Lung (tissue), 12 donors: Measurements from ENCODE around the gene TBC1D5. TPM values are rescaled to one million over a fixed set of nuclear protein-coding genes. Genes with fewer than 3 reads are reported as not detected.

ENCODE experiments used
- ATAC-seq: fragments of 200-7000 bp; cut with Tn5 transposase; one replicate; pipeline ENCODE4 v1.9.1; 2020; ENCODE audit warnings: moderate number of reproducible peaks; ENCODE audit not compliant: insufficient read depth, low FRiP score
- DNase-seq, 3 donors: peaks; one replicate each; pipeline ENCODE4 v3.0.0-alpha.2; 2013 to 2017
- H3K27ac ChIP-seq, 2 donors: one replicate each; pipeline ENCODE4 v1.5.1; 2013; ENCODE audit warnings: mild to moderate bottlenecking in 2 of 2, moderate library complexity in 2 of 2, control low read depth in 1 of 2, inconsistent platforms in 1 of 2, low read depth in 1 of 2, low read length in 1 of 2
- H3K27me3 ChIP-seq, 3 donors: one replicate each; pipeline ENCODE4 v1.5.1; 2013; ENCODE audit warnings: low read length in 2 of 3; ENCODE audit not compliant: control insufficient read depth in 3 of 3, insufficient read depth in 3 of 3
- H3K36me3 ChIP-seq, 4 donors: one replicate each; pipeline ENCODE4 v1.5.1; 2013; ENCODE audit warnings: low read length in 4 of 4, mild to moderate bottlenecking in 1 of 4, moderate library complexity in 1 of 4; ENCODE audit not compliant: control insufficient read depth in 4 of 4, insufficient read depth in 4 of 4
- H3K4me1 ChIP-seq, 5 donors: one replicate each; pipeline ENCODE4 v1.5.1; 2013; ENCODE audit warnings: low read length in 5 of 5, mild to moderate bottlenecking in 2 of 5, moderate library complexity in 1 of 5; ENCODE audit not compliant: control insufficient read depth in 5 of 5, insufficient read depth in 5 of 5
- H3K4me3 ChIP-seq: one replicate; pipeline ENCODE4 v1.5.1; 2013; ENCODE audit warnings: mild to moderate bottlenecking, control low read depth, moderate library complexity
- H3K9ac ChIP-seq, 2 donors: one replicate each; pipeline ENCODE4 v1.5.1; 2013; ENCODE audit warnings: low read length in 2 of 2, control low read depth in 1 of 2; ENCODE audit not compliant: insufficient read depth in 1 of 2
- H3K9me3 ChIP-seq, 4 donors: one replicate each; pipeline ENCODE4 v1.5.1; 2013; ENCODE audit warnings: low read length in 3 of 4, mild to moderate bottlenecking in 1 of 4, moderate library complexity in 1 of 4; ENCODE audit not compliant: control insufficient read depth in 4 of 4, insufficient read depth in 3 of 4
- WGBS, 2 donors: extraction: QIAGEN DNeasy Blood & Tissue Kit; methylation state at CpG; one replicate each; pipeline ENCODE4 v1.1.7; 2013; 5-methylcytosine and 5-hydroxymethylcytosine counted together
- polyA plus RNA-seq, 2 donors: library from polyadenylated mRNA; stranded (reverse); fragments of 200-250 nt; gene quantifications; one replicate each; pipeline ENCODE4 v1.2.1, GENCODE V29; 2013
- total RNA-seq, 2 donors: library from RNA; depleted of rRNA in 1 of 2; stranded (reverse); fragments of >200 nt in 1 of 2; gene quantifications; one replicate each; pipeline ENCODE4 v1.2.1, GENCODE V29; 2014 to 2021
- TF ChIP-seq, protein P1 (sequence below): IDR thresholded peaks from 2 replicates; pipeline ENCODE4 v1.5.1; 2012; ENCODE audit warnings: mild to moderate bottlenecking; ENCODE audit errors: control extremely low read depth, extremely low read depth
- donor health status: control.
- donor health status: control.
- donor health status: Bipolar disorder and iron deficiency.
- donor health status: healthy.
- donor health status: DM: yes; HTN: yes; CAD: no.

The TBC1D5 gene
- total and polyA plus RNA-seq, 4 donors: 8.7 to 111 (median 39.6) TPM

DNA sequence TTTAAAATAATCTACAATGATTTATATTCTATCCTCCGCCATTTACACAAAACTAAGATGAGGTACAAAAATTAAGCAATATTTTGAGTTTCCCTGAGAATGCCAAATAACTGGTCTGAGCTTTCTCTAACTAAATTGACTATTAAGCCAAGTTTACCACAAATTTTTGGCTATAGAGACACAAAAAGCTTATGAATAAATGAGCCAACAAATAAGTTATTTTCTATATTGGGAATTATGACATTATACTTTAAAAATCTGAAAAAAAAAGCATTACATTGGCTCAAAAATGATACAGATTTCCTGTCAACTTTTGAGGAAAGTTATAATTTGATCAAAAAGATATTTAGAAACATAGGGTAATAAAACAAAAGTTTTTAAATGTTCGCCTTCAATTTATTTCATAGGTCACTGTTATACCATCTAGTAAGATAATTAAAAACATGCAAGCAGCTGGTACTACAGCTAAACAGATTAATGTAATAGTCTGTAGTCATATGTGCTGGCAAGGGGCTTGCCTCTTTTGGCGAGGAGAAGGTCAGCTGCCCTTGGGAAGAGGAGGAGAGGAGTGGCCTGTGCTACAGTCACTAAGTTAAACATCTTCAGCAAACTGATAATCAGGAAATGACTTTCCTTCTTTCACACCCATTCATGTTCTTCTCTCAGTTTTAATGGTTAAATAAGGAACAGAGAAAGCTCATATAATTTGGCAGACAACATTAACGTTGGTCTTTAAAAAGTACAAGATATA is 318.5 kb downstream of the TBC1D5 start:
- no peak overlapping the region for H3K9ac ChIP-seq
- H3K36me3 ChIP-seq: no peaks in the 10 kb centered on the region
- H3K4me3 ChIP-seq: no peak overlapping the region
- TF ChIP-seq, protein P1, sequence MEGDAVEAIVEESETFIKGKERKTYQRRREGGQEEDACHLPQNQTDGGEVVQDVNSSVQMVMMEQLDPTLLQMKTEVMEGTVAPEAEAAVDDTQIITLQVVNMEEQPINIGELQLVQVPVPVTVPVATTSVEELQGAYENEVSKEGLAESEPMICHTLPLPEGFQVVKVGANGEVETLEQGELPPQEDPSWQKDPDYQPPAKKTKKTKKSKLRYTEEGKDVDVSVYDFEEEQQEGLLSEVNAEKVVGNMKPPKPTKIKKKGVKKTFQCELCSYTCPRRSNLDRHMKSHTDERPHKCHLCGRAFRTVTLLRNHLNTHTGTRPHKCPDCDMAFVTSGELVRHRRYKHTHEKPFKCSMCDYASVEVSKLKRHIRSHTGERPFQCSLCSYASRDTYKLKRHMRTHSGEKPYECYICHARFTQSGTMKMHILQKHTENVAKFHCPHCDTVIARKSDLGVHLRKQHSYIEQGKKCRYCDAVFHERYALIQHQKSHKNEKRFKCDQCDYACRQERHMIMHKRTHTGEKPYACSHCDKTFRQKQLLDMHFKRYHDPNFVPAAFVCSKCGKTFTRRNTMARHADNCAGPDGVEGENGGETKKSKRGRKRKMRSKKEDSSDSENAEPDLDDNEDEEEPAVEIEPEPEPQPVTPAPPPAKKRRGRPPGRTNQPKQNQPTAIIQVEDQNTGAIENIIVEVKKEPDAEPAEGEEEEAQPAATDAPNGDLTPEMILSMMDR: no peak
- WGBS, 2 donors: 75 to 90% methylated on average over 4 of the region's 4 CpGs
- no peaks in the 10 kb centered on the region for H3K27me3 ChIP-seq
- ATAC-seq (no peak), DNase-seq (peak in 1 of 3 donors; percentile 27)
- H3K4me1 ChIP-seq: peaks cover 0 to 13% (median 0%) of the 10 kb centered on the region in 5 donors
- no peak overlapping the region for H3K27ac ChIP-seq
- H3K9me3 ChIP-seq: no peaks in the 10 kb centered on the region

DNA sequence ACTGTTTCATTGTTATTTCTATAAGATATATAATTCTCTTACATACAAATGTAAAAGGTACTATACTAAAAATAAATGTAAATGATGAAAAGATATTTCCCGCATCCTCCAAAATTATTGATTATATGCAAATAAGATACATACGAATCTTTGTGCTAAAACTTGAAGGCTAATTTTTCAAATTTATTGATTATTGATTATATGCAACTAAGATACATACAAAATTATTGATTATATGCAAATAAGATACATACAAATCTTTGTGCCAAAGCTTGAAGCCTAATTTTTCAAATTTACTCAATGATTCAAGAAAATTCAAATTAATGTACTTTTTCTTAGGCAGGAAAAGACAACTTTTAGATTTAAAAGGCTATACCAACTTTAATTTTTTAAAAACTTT is 319.8 kb downstream of the TBC1D5 start:
- 94 to 97% methylated on average over 2 of the region's 2 CpGs for WGBS, 2 donors
- Histone ChIP-seq H3K9ac (no peak overlapping the region), H3K36me3 (no peaks in the 10 kb centered on the region), H3K9me3 (no peaks in the 10 kb centered on the region), H3K4me1 (peaks cover 0 to 13% (median 0%) of the 10 kb centered on the region in 5 donors), H3K27ac (no peak overlapping the region), H3K4me3 (no peak overlapping the region), H3K27me3 (no peaks in the 10 kb centered on the region)
- TF ChIP-seq, protein P1: no peak
- no peak for DNase-seq
- no peak for ATAC-seq

DNA sequence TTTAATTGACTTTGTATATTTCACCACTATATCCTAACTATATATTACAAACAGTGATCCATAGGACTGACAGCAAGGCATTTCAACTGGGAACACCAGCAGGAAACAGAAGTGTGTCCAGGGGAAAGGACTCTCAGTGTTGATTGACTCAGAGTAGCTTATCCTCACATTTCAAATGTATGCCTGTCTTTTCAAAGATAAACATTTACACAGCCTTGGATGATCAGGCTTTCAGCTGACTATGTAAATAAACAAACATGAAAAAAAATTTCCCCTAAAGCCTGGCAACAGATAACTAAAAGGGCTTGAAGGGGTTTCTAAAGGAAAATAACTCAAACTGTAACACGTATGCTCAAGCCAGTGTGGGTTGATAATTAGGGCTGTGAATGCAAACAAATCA is 321.8 kb downstream of the TBC1D5 start:
- Histone ChIP-seq H3K4me1 (peaks cover 0 to 13% (median 0%) of the 10 kb centered on the region in 5 donors), H3K4me3 (no peak overlapping the region), H3K27ac (no peak overlapping the region), H3K27me3 (no peaks in the 10 kb centered on the region), H3K9me3 (no peaks in the 10 kb centered on the region), H3K9ac (no peak overlapping the region), H3K36me3 (no peaks in the 10 kb centered on the region)
- TF ChIP-seq, protein P1: no peak
- DNase-seq (peak in 2 of 3 donors; percentile 36 to 42), ATAC-seq (no peak)
- WGBS, 2 donors: 71 to 78% methylated on average over 1 of the region's 1 CpG
